K562 (cell line): Measurements from ENCODE around the gene NKD1. TPM values are rescaled to one million over a fixed set of nuclear protein-coding genes. Genes with fewer than 3 reads are reported as not detected.

Experiments
- FOXK1 ChIP-seq: sonication (generic); formaldehyde crosslinking; IDR thresholded peaks from 2 replicates; pipeline ENCODE4 v1.8.0; 2022; ENCODE audit warnings: missing genetic modification reagents, mild to moderate bottlenecking, borderline replicate concordance
- GATA2 ChIP-seq: sonication (generic); formaldehyde crosslinking; IDR thresholded peaks from 2 replicates; pipeline ENCODE4 v1.4.0; 2020; ENCODE audit warnings: mild to moderate bottlenecking, missing genetic modification reagents
- GTF2E2 ChIP-seq: fragments of 200-800 bp; sonication (Bioruptor generic); IDR thresholded peaks from 2 replicates; pipeline ENCODE4 v1.6.1; 2016; ENCODE audit warnings: missing genetic modification characterization, missing compliant biosample characterization
- HBP1 ChIP-seq: fragments of 450-650 bp; formaldehyde crosslinking; IDR thresholded peaks from 2 replicates; pipeline ENCODE4 v1.4.0; 2022; ENCODE audit warnings: missing genetic modification characterization
- KLF13 ChIP-seq: fragments of 450-650 bp; IDR thresholded peaks from 2 replicates; pipeline ENCODE4 v1.6.1; 2016; ENCODE audit warnings: missing genetic modification characterization, low read depth, mild to moderate bottlenecking, missing compliant biosample characterization, moderate library complexity, borderline replicate concordance
- NCOA6 ChIP-seq: fragments of 450-650 bp; IDR thresholded peaks from 2 replicates; pipeline ENCODE4 v1.6.1; 2017; ENCODE audit warnings: mild to moderate bottlenecking
- PRPF4 ChIP-seq: fragments of 200-400 bp; formaldehyde crosslinking; IDR thresholded peaks from one replicate; pipeline ENCODE4 v1.6.1; 2017; ENCODE audit warnings: low read length, low read depth, mild to moderate bottlenecking; ENCODE audit not compliant: insufficient read depth, poor library complexity, severe bottlenecking
- THRA ChIP-seq: fragments of 450-650 bp; IDR thresholded peaks from 2 replicates; pipeline ENCODE4 v1.6.1; 2017; ENCODE audit warnings: mild to moderate bottlenecking, moderate library complexity
- ZBTB26 ChIP-seq: fragments of 450-650 bp; formaldehyde crosslinking; IDR thresholded peaks from 2 replicates; pipeline ENCODE4 v1.4.0; 2022; ENCODE audit warnings: missing genetic modification characterization
- ZNF311 ChIP-seq: fragments of 250-450 bp; sonication (Bioruptor Pico); IDR thresholded peaks from 2 replicates; pipeline ENCODE4 v1.4.0; 2020; ENCODE audit warnings: mild to moderate bottlenecking, moderate library complexity
- ZNF318 ChIP-seq, 2 experiments: fragments of 450-650 bp; IDR thresholded peaks; 2 replicates each; pipeline ENCODE4 v1.6.1; 2016; ENCODE audit warnings: mild to moderate bottlenecking in 2 of 2, borderline replicate concordance in 1 of 2, low read depth in 1 of 2, moderate library complexity in 1 of 2
- ZNF780A ChIP-seq: fragments of 250-450 bp; sonication (Bioruptor Pico); IDR thresholded peaks from 2 replicates; pipeline ENCODE4 v1.5.0; 2021; ENCODE audit warnings: mild to moderate bottlenecking
- polyA plus RNA-seq, 8 experiments: library from polyadenylated mRNA; depleted of rRNA in 4 of 8; stranded (reverse) in 5 of 8; unstranded in 3 of 8; fragments of >200 nt; fragmentation: Nextera tagmentation in 2 of 8; fragmentation: Illumina TruSeq in 1 of 8; extraction: Ambion mirVana in 2 of 8; extraction: Trizol in 1 of 8; gene quantifications; 2 replicates each; pipeline versions ENCODE4 v1.2.1 to v1.2.3, GENCODE V29; 2011 to 2014; ENCODE audit warnings: inconsistent platforms in 1 of 8, missing spikeins in 1 of 8
- total RNA-seq, 7 experiments: library from RNA; depleted of rRNA in 6 of 7; stranded (reverse); fragments of >200 nt in 6 of 7; fragmentation: Illumina TruSeq in 2 of 7; extraction: Trizol in 2 of 7; gene quantifications; 2 replicates each; pipeline versions ENCODE4 v1.2.1 to v1.2.3, GENCODE V29; 2011 to 2021; ENCODE audit warnings: low replicate concordance in 1 of 7

NKD1 gene
- total and polyA plus RNA-seq, 9 of the 15 experiments (the other 6 are each of a cell fraction or from before 2014, with no cell fraction given): under 0.01 to 0.24 (median 0.04) TPM; not detected in 2

- TF ChIP-seq ZBTB26 (CRISPR knock-in tag) (no peak), NCOA6 (no peak), PRPF4 (no peak), ZNF311 (no peak), ZNF318 (IDR thresholded peaks at IDR 0.05; ENCODE audit: borderline replicate concordance in 1 of 2, low read depth in 1 of 2) (no peak), FOXK1 (CRISPR knock-in tag) (no peak), GATA2 (no peak), KLF13 (tag) (no peak), THRA (no peak), ZNF780A (CRISPR knock-in tag) (no peak), HBP1 (CRISPR knock-in tag) (no peak), GTF2E2 (tag) (no peak)
Observed at GRCh38 chr16:50548125-50548908, at the start of gene NKD1 (continued).
